Measurements from ENCODE around the gene BARX2. TPM values are rescaled to one million over a fixed set of nuclear protein-coding genes. Genes with fewer than 3 reads are reported as not detected.

Gene BARX2
- total RNA-seq, 2 experiments from 2014 or later, result 0.23 TPM; not detected in 1

DNA sequence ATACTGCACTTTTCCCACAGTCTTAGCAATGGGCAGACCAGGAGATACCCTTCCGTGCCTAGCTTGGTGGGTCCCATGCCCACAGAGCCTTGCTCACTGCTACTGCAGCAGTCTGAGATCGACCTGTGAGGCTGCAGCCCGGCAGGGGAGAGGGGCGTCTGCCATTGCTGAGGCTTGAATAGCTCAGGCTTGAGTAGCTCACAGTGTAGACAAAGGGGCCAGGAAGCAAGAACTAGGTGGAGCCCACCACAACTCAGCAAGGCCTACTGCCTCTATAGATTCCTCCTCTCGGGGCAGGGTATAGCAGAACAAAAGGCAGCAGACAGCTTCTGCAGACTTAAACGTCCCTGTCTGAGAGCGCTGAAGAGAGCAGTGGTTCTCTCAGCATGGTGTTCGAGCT lies 118.1 kb downstream of the BARX2 start:
- Mint-ChIP-seq H3K4me1 (no peaks in the 10 kb centered on the region), H3K27me3 (no peaks in the 10 kb centered on the region), H3K9me3 (ENCODE audit: low read depth) (peaks cover 7% of the 10 kb centered on the region), H3K36me3 (no peaks in the 10 kb centered on the region), H3K27ac (no peak overlapping the region), H3K4me3 (no peak overlapping the region)
- CTCF ChIA-PET, result no interaction called here
- DNase-seq (no peak), ATAC-seq (no peak)

Other genes starting within 250 kb of the BARX2 start
- gene ARHGAP32, start 183.5 kb upstream of the BARX2 start, total RNA-seq, result 1 to 10 TPM; 1.0 to 1.3 TPM